Measurements from ENCODE around the gene GRM5.
"Not testable (repeated sequence)": the region's sequence is repeated elsewhere in the genome, so short reads cannot be mapped to it uniquely, and the experiment has no call there.

GRM5 gene

DNA sequence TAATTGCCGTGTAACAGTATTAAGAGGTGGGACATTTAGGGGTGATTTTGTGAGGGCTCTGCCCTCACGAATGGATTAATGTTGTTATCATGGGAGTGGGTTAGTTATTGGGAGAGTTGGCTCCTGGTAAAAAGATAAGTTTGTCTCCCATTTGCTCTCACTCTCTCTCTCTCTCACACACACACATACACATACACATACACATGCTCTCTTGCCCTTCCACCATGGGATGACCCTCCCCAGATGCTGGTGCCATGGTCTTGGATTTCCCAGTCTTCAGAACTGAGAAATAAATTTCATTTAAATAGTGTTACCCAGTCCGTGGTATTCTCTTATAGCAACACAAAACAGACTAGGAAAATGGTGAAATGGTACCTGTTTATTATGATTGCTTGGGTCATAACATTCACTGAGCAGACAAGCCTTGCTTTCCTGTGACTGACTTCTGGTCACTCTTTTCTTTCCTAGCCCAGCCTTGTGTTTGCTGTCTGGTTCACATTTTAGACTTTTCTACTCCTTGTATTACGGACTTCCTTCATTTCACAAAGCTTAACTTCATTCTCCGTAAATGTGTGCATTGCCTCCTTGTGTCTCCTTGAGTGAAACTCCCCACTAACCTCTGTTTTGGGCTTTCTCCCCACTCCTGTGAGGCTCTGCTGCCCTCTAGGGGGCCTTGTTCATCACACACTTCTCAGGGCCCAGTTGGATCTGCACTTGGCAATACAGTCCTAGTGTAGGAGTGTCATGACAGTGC is 521.7 kb downstream of the GRM5 start:
- peak; percentile 46 to 54 for DNase-seq (ENCODE audit: low read depth in 2 of 2)

DNA sequence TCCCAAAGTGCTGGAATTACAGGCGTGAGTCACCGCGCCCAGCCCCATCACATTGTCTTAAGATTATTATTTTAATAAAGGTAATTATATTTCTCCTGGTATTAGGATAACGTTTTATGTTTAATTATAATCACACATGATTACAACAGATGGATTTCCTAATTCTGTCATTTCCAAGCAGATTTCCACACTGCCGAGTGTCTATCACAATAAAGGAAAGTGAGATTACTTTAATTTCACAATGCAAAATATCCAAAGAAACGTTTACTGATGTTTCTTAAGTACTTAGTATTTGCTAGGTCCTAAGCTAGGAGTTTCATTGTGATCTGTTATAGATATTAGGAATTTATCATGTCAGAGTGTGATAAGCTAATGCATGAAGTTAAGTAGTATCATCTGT is 524.8 kb downstream of the GRM5 start:
- DNase-seq (ENCODE audit: low read depth in 2 of 2): no peak

DNA sequence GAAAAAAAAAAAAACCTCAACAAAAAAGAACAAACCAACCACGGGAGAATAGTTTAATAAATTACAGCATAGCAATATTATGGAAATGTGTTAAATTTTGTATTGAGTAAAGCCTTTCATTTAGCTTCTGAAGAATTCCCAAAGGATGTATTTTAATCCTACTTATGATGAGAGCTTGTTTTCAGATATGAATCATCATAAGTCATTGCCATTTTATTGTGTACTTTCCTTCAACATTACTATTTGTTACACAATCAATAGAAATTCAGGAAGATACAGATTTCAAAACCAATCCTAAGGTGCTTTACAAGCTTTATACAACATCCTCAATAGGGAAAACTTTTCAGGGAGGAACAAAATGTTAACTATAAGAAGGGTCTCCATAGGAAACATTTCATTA is 527.7 kb downstream of the GRM5 start:
- no peak for DNase-seq (ENCODE audit: low read depth in 2 of 2)

DNA sequence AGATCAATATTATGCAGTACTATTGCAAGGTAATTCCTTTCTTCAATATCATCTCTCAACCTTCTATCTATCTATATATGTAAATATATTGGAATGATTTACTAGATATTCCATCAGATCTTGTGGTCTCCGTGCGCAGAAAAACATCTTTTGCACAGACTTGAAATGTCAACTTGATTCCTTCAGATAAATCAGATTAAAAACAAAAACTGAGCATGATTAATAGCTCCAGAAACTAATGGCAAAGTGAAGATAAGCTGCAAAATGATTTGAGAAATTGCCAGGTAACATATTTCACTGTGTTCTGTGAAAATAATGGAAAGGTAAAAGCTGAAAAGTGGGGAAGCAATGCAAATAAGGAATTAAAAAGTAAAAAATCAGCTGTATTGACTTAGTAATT is 528.2 kb downstream of the GRM5 start:
- no peak for DNase-seq (ENCODE audit: low read depth in 2 of 2)

DNA sequence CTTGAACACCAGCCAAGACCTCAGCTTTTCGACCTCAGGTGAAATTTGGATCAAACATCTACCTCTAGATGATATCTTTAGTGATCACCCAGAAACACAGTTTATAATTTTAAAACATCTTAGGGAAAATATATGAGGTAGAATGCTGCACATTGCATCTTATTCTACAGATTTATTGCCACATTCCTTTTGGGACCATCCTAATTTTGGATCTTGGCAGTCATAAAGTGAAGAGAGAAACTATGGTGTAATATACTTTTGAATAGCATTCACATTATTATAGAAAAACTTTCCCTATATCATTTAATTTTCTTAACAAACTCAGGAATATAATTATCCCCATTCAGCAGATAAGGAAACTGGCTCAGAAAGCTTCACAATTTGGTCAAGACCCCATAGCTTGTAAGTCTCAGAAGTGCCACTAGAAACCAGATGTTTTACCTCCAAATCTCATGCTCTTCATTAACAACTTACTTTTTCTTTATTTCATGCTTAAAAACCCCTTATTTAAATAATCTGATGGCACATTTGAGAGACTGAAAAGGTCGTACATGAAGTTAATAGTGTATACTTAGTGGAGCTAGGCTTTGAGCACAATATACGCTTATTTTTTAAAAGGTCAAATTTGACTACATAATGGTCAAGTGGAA is 529.0 kb downstream of the GRM5 start:
- no peak for DNase-seq (ENCODE audit: low read depth in 2 of 2)

DNA sequence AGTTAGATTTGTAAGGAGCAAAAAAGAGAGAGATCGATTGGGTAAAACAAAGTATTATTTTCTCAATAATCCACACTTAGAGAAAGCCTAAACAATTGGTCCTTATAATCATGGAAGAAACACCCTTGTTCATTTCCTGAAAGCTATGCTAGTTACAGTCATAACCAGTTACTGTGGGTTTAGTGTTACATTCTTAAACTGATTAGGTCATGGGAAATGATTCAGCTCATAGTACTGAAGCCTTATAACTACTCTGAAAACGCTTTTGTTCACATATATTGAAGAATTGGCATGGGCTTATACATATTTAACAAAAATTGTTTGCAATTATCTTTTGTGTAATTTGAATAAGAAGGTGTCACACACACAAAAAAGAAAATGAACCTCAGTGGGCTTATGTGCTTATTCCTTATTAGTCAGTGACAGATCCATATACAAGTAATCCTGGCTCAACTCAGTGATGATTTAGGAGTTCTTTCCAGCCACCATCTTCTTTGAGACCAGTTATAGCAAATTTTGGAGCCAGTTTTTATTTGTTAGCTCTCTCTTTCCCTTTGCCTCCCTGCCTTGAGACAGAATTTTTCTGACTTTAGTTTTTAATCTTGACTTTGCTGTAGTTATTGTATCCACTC is 529.8 kb downstream of the GRM5 start:
- no peak for DNase-seq (ENCODE audit: low read depth in 2 of 2)

DNA sequence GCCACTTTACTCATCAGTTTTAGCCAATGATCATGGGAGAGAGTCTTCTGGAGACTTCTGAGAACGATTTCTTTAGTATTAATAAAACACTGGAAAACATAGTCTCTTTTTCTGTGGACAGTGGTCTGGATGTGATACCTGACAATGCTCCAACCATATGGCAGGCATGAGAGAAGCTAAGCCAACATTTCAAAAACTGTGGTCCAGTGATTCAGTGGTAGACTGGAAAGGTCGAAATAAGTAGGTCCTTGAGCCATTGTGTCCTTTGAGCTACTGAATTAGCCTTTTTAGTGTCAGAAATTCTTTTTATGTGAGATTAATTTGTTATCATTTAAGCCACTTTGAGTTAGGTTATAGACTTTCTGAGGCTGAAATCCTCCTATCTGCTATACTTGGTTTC is 530.5 kb downstream of the GRM5 start:
- DNase-seq (ENCODE audit: low read depth in 2 of 2): no peak

DNA sequence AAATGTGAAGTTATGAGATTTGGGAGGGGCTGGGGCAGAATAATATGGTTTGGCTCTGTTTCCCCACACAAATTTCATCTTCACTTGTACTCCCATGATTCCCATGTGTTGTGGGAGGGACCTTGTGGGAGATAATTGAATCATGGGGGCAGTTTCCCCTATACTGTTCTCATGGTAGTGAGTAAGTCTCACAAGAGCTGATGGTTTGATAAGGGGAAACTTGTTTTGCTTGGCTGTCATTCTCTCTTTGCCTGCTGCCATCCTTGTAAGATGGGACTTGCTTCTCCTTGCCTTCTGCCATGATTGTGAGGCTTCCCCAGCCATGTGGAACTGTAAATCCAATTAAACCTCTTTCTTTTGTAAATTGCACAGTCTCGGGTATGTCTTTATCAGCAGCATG is 531.1 kb downstream of the GRM5 start:
- DNase-seq (ENCODE audit: low read depth in 2 of 2): not testable (repeated sequence)

DNA sequence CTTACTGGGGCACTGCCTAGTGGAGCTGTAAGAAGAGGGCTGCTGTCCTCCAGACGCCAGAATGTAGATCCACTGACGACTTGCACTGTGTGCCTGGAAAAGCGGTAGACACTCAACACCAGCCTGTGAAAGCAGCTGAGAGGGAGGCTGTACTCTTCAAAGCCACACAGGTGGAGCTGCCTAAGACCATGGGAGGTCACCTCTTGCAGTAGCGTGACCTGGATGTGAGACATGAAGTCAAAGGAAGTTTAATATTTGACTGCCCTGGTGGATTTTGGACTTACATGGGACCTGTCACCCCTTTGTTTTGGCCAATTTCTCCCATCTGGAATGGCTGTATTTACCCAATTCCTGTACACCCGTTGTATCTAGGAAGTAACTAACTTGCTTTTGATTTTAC is 531.6 kb downstream of the GRM5 start:
- DNase-seq (ENCODE audit: low read depth in 2 of 2): no peak

DNA sequence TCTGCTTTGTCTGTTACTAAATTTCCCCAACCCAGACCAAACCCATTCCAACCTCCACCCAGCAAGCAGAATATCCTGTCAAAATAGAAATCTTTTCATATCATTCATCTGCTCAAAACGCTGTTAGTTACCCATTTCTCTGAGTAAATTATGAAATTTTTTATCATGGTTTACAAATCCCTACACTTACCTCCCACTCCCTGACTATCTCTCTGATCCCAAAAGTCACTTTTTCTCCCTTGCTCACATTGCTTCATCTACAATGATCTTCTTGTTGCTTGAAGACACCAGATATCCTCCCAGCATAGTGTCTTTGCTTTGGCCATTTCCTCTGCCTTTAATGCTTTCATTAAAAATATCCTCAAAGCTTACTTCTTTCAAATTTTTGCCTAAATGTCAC is 532.8 kb downstream of the GRM5 start:
- DNase-seq (ENCODE audit: low read depth in 2 of 2): no peak

DNA sequence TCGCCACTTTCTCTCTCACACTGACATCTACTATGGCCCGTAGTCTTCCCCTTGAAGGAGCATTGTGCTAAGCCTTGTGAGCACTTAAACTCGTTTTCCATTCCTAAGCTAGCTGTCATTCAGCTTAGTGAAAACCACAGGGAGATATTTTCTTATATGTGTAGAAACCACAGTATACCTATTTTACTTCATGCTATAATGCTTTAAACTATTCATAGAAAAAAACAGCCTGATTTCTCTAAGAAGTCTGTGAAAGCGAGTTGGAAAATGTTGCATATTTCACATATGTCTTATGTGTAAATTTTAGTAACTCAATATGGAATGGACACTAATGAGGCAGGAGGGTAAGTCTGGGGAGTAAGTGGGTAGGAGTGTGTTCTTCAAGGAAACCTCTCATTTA is 534.0 kb downstream of the GRM5 start:
- DNase-seq (ENCODE audit: low read depth in 2 of 2): no peak

DNA sequence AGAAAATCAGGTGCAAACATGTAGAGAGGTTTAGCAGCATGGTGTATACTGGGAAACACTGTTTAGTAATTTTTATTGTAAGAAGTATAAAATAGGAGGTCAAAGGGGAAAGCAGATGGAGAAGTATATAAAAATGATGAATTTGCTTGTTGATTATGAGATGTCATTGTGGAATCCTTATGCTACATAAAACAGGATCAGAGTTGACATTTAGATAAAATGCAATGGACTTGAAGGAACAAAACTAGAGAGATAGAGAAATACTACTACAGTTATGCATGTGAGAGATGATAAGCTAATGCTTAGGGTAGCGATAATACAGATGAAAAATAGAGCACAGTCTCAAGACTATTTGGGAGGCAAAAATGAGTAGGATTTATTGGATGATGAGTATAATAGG is 536.4 kb downstream of the GRM5 start:
- no peak for DNase-seq (ENCODE audit: low read depth in 2 of 2)

DNA sequence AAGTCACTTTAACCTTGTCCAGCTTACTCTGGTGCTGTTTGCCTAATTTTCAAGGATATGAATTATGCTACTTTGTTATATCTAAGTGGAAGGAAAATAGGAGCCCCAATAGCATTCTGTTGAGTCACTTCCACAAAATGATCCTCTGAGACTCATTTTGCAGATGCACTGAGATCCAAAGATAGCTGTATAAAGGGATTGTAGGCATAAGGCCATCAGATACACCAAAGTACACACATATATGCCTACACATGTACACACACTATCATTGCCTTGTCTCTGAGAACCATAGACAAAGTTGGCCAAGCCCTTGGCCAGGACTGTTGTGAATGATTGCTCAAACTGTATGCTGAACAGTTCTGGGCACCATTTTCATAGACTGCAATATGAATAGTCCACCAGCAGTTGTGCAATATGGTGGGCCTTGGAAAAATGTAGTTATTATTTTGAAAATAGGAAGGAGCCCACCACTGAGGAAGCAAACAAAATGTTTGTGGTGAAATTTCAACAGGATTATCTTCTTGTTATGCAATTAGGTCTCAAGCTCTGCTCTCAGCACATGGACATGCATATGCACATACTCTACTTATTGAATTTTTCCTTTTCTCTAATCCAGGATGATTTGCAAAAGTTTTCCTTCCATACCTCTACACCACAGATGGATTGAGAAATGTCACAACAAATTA is 542.3 kb downstream of the GRM5 start:
- no peak for DNase-seq (ENCODE audit: low read depth in 2 of 2)

DNA sequence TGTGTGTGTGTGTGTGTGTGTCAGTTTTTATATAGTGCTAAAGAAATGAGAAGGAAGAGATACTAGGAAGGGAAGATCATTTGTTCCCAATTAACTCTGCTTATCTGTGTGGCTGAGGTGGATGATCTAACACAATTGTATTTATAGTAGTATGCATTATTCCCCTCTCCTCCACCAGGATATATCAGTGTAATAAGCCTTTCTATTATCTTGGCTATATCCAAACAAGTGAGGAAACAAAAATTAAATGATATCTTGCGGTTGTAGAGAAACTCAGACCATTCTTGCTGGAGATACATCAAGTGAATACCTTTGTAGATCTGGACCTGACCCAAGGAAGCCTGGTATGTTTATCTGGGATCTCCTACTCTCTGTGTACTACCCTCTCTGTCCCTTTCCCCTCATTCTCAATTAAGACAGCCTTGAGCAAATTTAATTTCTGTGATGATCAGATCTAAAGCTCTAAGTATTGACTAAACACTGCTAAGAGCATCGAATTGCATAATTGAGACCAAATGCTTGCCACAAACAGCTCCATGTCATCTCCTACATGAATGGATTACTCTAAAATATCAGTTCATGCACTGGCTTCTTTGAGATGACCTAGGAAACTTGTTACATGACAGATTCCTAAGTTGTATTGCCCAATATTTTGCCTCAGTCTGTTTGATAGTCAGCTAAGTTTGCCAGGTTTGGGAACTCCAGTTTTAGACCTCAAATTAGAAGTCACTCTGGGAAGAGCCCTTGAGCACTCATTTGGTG is 543.0 kb downstream of the GRM5 start:
- DNase-seq (ENCODE audit: low read depth in 2 of 2): no peak

DNA sequence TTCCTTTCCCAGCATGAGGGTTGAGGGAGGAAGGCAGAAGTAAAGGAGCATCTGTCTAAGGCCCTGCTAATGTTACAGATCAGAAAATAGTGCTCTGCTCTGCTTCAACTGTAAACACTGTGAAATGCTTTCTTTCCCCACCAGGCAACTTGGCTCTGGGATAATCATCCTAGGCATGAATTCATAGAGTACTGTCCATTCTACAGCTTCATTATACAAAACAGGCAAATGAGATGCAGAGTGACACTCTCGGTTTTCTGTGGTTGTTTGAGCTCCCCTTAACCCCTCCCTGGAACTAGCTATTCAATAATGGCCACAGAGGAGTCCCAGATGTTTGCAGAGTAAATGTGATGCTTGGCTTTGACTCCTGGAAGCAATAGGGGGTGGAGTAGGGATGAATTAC is 544.0 kb downstream of the GRM5 start:
- no peak for DNase-seq (ENCODE audit: low read depth in 2 of 2)

DNA sequence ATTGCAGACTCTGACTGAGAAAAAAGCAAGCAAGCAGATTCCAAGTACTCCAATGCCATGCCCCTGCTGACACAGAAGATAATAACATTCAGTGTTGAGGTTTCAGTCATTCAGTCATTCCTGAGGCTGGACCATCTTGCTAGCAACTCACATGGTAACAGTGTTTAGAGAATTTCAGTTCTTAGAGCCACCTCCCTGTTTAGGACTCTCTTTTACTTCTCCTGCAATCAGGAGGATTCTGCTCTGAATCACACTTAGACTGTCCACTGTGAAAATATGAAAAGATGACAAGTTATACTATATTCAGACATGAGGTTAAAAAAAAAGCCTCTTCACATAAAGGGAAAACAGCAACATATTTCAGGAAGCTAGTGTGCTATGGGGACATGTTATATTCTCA is 544.4 kb downstream of the GRM5 start:
- no peak for DNase-seq (ENCODE audit: low read depth in 2 of 2)

DNA sequence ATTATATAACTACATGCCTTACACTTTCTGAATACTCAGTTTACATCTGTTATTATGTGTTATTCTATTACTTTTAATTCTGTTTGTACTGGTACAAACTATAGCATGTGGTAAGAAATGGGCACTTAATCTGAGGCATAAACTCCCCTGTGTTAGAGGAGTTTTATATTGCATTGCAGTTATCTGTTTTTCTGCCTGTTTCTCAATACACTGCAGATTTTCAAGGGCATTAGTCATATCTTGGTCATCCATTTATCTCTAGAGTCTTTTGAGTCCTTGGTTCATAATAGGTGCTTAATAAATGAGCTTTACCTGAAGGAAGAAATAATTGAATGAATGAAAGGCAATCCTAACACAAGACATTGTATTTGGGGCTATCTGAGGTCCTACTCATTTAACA is 545.4 kb downstream of the GRM5 start:
- no peak for DNase-seq (ENCODE audit: low read depth in 2 of 2)

DNA sequence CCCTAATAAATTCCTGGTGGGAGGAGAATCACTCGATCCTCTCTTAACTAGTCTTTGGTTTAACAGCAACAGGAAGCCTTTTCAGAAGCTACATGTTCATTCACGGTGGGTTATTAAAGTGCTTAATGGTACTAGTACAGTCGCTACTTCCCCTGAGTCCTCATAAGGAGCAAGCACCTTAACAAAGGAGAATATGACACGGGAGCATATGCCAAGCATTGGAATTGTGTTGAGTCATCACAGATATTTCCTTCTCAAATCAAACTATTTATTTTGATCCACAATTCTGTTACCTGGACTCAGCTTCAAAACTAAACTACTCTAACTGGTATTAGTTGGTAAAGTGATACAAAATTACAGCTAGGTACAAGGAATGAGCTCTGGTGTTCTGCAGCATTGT is 550.8 kb downstream of the GRM5 start:
- no peak for DNase-seq (ENCODE audit: low read depth in 2 of 2)

DNA sequence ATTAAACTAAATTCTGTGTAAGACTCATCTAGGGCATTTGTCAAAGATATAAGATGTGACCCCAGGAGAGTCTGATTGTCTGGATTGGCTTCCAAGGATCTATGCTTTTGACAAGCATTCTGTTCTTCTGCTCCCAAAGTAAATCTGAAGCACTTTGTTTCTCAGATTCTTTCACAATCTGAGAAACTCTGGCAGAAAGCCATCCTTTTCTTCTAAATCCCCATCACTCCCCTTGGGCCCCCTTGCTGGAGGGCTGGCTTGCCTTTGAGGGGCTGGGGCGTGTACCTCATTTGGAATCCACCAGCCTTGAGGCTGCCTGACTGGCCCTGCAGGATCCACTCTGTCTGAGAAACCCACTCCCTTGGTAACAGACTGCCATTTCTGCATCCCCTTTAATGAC is 554.8 kb downstream of the GRM5 start:
- DNase-seq (ENCODE audit: low read depth in 2 of 2): no peak

DNA sequence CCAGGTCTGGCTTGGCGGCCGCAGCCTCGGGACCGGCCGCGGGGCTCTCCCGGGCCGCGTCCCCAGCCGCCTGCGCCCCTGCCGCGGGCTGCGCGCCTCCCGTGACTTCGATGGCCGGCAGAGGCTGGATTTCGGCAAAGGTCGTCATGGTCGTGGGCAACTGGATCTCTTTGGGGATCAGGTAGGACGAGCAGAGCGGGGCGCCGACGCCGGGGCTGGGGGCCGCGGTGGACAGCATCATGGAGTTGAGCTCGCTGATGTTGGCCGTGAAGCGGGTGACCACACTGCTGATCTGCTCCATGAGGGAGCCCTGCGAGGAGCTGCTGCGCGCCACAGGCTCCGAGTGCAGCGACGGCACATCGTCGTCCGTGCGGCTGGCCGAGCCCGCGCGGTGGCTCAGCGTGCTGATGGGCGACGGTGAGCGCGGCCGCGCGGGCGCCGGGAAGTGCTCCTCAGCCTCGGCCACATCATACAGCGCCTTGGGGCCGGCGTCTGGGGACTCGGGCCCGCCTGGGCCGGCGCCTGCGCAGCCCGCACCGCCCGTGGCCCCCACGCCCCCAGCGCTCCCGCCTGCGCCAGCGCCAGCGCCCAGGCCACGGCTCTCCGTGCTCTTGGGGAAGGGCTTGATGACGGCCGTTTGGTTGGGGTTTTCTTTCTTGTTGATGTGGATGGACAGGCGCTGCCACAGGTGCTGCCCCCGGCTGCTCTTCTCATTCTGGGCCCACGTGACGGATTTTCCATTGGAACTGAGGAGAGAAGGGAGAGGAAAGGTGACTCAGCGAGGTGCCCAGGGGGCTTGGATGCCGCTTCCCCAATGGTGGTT is 556.8 kb downstream of the GRM5 start:
- DNase-seq (ENCODE audit: low read depth in 2 of 2): no peak

DNA sequence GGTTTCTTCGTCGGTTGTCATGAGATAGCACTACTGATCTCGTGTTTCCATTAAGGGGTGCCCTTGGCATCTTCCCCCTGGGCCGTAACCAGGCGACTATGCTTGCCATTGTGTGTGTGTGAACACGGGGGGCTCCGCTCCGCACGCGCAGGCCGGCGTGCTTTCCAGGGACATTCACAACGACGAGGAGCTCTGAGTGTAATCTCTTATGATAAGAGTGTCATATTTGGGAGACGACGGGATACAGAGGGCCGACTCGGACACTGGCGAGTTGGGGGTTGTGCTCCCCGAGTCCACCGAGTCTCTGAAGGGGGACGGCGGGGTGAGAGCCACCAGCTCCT is 557.4 kb downstream of the GRM5 start:
- DNase-seq (ENCODE audit: low read depth in 2 of 2): no peak
